ENCODE measurements around the gene PTCH1.

Gene PTCH1

GRCh38 chr9:95462249-95463147 lies 54.3 kb downstream of the PTCH1 start:
- DNase-seq (ENCODE audit: low read depth), result peak; percentile 30

GRCh38 chr9:95461448-95462248 lies 55.1 kb downstream of the PTCH1 start:
- DNase-seq (ENCODE audit: low read depth), result no peak

GRCh38 chr9:95460518-95461164 lies 56.1 kb downstream of the PTCH1 start:
- DNase-seq (ENCODE audit: low read depth), result no peak

GRCh38 chr9:95459851-95460517 lies 56.8 kb downstream of the PTCH1 start:
- DNase-seq (ENCODE audit: low read depth), result no peak

- DNase-seq (ENCODE audit: low read depth), result no peak
These were observed 57.6 kb downstream of the PTCH1 start for GRCh38 chr9:95459178-95459577.

GRCh38 chr9:95458666-95459065 lies 58.1 kb downstream of the PTCH1 start:
- DNase-seq (ENCODE audit: low read depth), result no peak

- no peak for DNase-seq (ENCODE audit: low read depth)
These were observed 59.0 kb downstream of the PTCH1 start for GRCh38 chr9:95457769-95458168.

- DNase-seq (ENCODE audit: low read depth), result no peak
These were observed 61.1 kb downstream of the PTCH1 start for GRCh38 chr9:95455714-95456113.

- no peak for DNase-seq (ENCODE audit: low read depth)
These were observed 64.6 kb downstream of the PTCH1 start for GRCh38 chr9:95452176-95452575.

GRCh38 chr9:95451065-95451426 lies 65.7 kb downstream of the PTCH1 start:
- no peak for DNase-seq (ENCODE audit: low read depth)

- no peak for DNase-seq (ENCODE audit: low read depth)
These were observed 66.4 kb downstream of the PTCH1 start for GRCh38 chr9:95450171-95451064.

- no peak for DNase-seq (ENCODE audit: low read depth)
These were observed 67.8 kb downstream of the PTCH1 start for GRCh38 chr9:95449016-95449415.

- no peak for DNase-seq (ENCODE audit: low read depth)
These were observed 68.9 kb downstream of the PTCH1 start for GRCh38 chr9:95447660-95448420.

GRCh38 chr9:95446984-95447383 lies 69.8 kb downstream of the PTCH1 start:
- DNase-seq (ENCODE audit: low read depth), result no peak

GRCh38 chr9:95446259-95446658 lies 70.5 kb downstream of the PTCH1 start:
- no peak for DNase-seq (ENCODE audit: low read depth)

GRCh38 chr9:95444160-95444559 lies 72.6 kb downstream of the PTCH1 start:
- DNase-seq (ENCODE audit: low read depth), result no peak

GRCh38 chr9:95443301-95443700 lies 73.5 kb downstream of the PTCH1 start:
- no peak for DNase-seq (ENCODE audit: low read depth)

GRCh38 chr9:95441081-95441480 lies 75.7 kb downstream of the PTCH1 start:
- no peak for DNase-seq (ENCODE audit: low read depth)

- DNase-seq (ENCODE audit: low read depth), result no peak
These were observed 76.3 kb downstream of the PTCH1 start for GRCh38 chr9:95440447-95440846.
